Fibroblast of villous mesenchyme (primary cell): Measurements from ENCODE around the gene KDM3B. TPM values are rescaled to one million over a fixed set of nuclear protein-coding genes. Genes with fewer than 3 reads are reported as not detected.
"Not testable (repeated sequence)": the region's sequence is repeated elsewhere in the genome, so short reads cannot be mapped to it uniquely, and the experiment has no call there.

Experiments used
- DNase-seq: peaks from one replicate; pipeline ENCODE4 v3.0.0-alpha.2; 2010; ENCODE audit warnings: low read depth
- H3K4me3 ChIP-seq: 2 replicates; pipeline ENCODE4 v1.5.1; 2011; ENCODE audit warnings: low read depth, mild to moderate bottlenecking, low read length
- total RNA-seq: library from RNA; depleted of rRNA; stranded (reverse); fragments of >200 nt; gene quantifications from 2 replicates; pipeline ENCODE4 v1.2.3, GENCODE V29; 2012
- TF ChIP-seq, protein P1 (sequence below): IDR thresholded peaks from 2 replicates; pipeline ENCODE4 v1.5.1; 2012; ENCODE audit warnings: low read depth, mild to moderate bottlenecking, low read length; ENCODE audit not compliant: insufficient read depth

Gene KDM3B
- total RNA-seq, 1 donor, result 51.4 TPM

DNA sequence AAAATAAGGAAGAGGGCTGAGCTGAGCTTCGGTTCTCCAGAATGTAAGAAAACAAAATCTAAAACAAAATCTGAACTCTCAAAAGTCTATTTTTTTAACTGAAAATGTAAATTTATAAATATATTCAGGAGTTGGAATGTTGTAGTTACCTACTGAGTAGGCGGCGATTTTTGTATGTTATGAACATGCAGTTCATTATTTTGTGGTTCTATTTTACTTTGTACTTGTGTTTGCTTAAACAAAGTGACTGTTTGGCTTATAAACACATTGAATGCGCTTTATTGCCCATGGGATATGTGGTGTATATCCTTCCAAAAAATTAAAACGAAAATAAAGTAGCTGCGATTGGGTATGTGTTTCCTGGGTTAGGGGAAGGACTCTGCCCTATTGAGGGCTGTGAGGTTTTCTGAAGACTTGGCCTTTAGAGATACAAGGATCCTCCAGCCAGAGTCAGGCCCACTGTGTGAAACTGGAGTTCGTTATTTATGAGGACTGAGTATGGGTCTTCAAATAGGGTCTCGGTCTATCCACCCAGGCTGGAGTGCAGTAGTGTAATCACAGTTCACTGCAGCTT, 116.6 kb downstream of the KDM3B start:
- no peak overlapping the region for H3K4me3 ChIP-seq
- peak; percentile 87 for DNase-seq
- TF ChIP-seq, protein P1, sequence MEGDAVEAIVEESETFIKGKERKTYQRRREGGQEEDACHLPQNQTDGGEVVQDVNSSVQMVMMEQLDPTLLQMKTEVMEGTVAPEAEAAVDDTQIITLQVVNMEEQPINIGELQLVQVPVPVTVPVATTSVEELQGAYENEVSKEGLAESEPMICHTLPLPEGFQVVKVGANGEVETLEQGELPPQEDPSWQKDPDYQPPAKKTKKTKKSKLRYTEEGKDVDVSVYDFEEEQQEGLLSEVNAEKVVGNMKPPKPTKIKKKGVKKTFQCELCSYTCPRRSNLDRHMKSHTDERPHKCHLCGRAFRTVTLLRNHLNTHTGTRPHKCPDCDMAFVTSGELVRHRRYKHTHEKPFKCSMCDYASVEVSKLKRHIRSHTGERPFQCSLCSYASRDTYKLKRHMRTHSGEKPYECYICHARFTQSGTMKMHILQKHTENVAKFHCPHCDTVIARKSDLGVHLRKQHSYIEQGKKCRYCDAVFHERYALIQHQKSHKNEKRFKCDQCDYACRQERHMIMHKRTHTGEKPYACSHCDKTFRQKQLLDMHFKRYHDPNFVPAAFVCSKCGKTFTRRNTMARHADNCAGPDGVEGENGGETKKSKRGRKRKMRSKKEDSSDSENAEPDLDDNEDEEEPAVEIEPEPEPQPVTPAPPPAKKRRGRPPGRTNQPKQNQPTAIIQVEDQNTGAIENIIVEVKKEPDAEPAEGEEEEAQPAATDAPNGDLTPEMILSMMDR, result no peak

DNA sequence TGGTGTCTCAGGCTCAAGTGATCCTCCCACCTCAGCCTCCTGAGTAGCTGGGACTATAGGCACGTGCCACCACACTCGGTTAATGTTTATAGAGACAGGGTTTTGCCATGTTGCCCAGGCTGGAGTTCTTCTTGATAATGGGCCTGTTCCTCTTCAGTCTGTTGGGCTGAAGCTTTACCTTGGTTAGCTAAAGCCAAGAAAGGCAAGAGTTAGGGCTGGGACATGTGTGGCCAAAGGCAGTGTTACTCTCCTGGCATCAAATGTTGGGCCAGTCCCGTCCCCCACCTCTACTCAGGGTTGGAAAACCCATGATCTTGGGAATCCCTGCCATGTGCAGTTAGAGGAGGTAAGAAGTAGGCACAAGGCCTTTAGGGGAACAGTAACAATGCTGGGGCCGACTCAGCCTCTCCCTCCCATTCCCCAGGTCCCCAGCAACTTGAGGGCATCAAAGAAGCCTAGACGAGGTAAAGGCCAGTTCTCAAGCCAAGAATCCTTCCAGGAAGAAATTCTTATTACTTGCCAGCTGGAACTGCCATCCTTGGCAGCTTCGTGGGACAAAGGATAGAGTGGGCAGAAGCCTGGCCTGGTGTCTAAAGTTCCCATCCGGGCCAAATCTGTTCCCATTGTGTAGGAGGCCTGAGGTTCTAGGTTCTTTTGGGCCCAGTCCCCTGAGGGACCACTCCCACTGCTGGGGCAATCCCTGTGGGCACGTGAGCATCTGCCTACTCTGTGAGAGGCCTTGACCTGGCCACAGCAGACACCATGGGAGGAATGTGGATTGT, 117.2 kb downstream of the KDM3B start:
- no peak overlapping the region for H3K4me3 ChIP-seq
- peak; percentile 97 for DNase-seq
- TF ChIP-seq, protein P1, result no peak

DNA sequence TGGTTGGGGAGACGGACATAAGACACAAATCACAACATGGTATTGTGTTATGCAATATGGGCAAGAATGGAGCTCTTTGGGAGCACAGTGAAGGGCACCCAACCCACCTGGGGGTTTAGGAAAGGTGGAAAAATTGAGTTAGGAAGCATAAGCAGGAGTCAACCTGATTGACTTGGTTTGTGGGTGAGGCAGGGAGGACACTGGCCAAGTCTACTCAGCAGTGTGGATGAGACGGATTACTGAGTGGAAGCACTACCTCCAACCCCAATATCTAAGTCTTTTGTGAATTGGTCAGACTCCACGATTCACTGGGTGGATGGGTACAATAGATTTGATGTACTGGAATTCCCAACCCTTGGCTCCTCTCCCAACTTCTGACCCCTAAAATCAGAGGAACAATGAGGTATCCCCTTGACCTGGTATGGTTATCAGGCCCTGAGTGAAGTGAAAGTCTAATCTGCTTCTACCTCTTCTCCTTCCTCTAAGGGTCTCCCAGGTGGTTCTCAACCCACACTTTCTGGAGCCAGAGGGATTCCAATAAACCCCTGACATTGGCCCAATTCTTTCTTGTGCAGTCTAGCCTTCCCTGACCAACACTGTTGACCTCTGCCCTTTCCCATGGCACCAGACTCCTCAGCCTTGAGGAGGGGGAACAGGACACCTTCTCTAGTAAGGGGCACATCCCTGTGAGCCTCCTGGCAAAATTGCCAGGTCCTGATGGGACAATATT, 118.0 kb downstream of the KDM3B start:
- no peak for DNase-seq
- no peak overlapping the region for H3K4me3 ChIP-seq
- TF ChIP-seq, protein P1, result no peak

DNA sequence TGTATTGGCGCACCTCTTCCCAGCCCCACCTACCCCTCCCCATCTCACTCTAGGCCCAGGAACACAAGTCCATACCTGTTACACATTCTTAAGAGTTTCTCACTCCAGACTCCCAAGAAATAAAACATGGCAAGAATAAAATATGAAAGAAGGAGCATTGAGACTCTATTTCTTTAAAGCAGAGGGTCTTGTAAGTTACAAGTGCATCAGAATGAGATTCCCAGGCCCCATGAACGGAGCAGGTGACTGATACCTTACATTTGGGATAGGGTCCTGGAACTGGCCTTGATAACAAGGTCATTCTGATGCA, 118.5 kb downstream of the KDM3B start:
- DNase-seq, result no peak
- no peak overlapping the region for H3K4me3 ChIP-seq
- TF ChIP-seq, protein P1, result no peak

DNA sequence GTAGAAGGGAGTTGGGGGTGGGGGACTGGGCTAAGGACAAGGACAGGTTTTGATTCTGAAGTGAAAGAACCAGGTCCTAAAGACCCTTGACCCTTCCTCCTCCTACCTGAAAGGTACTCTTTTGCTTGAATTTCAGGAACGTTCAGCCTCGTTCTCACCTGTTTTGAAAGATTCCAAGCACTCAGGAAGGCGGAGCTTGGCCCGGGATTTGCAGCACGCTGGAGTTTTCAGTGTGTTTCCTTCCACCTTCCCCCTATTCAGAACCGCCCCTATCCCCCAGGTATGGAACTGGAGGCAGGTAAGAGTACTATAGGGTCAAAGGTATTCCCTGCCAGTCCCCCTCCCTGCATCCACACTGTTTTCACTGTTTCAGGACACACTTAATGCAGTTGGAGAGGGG, 119.9 kb downstream of the KDM3B start:
- TF ChIP-seq, protein P1, result no peak
- no peak for DNase-seq
- no peak overlapping the region for H3K4me3 ChIP-seq

DNA sequence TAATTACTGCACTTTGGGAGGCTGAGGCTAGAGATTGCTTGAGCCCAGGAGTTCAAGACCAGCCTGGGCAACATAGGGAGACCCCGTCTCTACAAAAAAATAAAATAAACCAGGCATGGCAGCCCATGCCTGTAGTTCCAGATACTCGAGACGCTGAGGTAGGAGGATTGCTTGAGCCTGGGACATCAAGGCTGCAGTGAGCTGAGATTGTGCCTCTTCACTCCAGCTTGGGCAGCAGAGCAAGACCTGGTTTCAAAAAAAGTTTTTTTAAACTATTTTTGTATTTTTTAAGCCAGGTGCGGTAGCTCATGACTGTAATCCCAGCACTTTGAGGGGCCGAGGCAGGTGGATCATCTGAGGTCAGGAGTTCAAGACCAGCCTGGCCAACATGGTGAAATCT, 120.7 kb downstream of the KDM3B start:
- not testable (repeated sequence) for H3K4me3 ChIP-seq, DNase-seq

DNA sequence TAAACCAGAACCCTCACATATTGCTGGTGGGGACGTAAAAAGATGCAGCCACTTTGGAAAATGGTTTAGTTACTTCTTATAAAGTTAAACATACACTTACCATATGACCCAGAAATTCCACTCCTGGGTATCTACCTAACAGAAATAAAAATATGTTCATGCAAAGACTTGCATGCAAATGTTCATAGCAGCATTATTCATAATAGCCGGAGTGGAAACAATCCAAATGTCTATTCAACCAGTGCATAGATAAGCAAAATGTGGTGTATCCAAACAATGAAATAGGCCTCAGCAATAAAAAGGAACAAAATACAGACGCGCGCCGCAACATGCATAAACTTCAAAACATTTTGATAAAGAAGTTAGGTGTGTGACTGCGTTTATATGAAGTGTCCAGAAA, 124.4 kb downstream of the KDM3B start:
- TF ChIP-seq, protein P1, result no peak
- no peak overlapping the region for H3K4me3 ChIP-seq
- no peak for DNase-seq
